22Rv1 (cell line): ENCODE results near the gene GAB2.

ENCODE experiments used
- CTCF ChIP-seq: fragments of 450-650 bp; IDR thresholded peaks from 2 replicates; pipeline ENCODE4 v1.5.1; 2017; ENCODE audit warnings: mild to moderate bottlenecking
- ZFX ChIP-seq: fragments of 450-650 bp; IDR thresholded peaks from 2 replicates; pipeline ENCODE4 v1.6.1; 2017; ENCODE audit warnings: antibody characterized with exemption, borderline replicate concordance

DNA sequence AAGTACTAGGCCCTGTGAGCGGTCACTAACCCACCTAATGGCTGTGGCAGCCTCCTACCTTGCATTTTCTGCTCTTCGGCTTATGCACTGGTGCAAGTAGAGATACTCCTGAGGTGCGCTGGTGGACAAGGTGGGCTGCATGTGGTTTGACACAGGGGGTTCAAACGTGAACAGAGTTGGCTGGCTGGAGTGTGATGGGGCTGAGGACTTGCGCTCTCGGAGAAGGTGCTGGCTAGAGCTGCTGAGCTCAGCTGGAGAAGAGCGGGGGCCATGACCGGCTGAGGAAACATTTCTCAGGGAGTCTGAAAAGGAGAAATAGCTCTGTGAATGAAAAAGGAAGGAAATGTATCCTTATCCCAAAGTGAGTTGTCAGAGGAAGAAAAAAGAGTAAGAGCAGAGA lies 167.5 kb downstream of the GAB2 start:
- TF ChIP-seq CTCF (no peak), ZFX (no peak)
